Progenitor cell of endocrine pancreas (in vitro differentiated cells): Measurements from ENCODE around the gene FGF8. TPM values are rescaled to one million over a fixed set of nuclear protein-coding genes. Genes with fewer than 3 reads are reported as not detected.

Experiments
- DNase-seq: peaks from one replicate; pipeline ENCODE4 v3.0.0; 2021; ENCODE audit warnings: low spot score; ENCODE audit not compliant: unreplicated experiment
- H3K27ac Mint-ChIP-seq: 2 replicates; pipeline ENCODE4 v1.8.0; 2021; ENCODE audit warnings: mild to moderate bottlenecking, moderate library complexity, mixed read lengths
- H3K27me3 Mint-ChIP-seq: 2 replicates; pipeline ENCODE4 v1.8.0; 2021; ENCODE audit warnings: mixed read lengths
- H3K36me3 Mint-ChIP-seq: 2 replicates; pipeline ENCODE4 v1.8.0; 2022; ENCODE audit warnings: mixed read lengths; ENCODE audit not compliant: insufficient read depth
- H3K4me1 Mint-ChIP-seq: 2 replicates; pipeline ENCODE4 v1.8.0; 2021; ENCODE audit warnings: low read depth, mixed read lengths
- H3K4me3 Mint-ChIP-seq: 2 replicates; pipeline ENCODE4 v1.8.0; 2021; ENCODE audit warnings: low read depth, mild to moderate bottlenecking, moderate library complexity, mixed read lengths
- H3K9me3 Mint-ChIP-seq: 2 replicates; pipeline ENCODE4 v1.8.0; 2021; ENCODE audit warnings: low read depth, mixed read lengths
- total RNA-seq: library from RNA; stranded (reverse); gene quantifications from 2 replicates; pipeline ENCODE4 v1.2.1, GENCODE V29; 2021
- TF ChIP-seq, protein P1 (sequence below): fragments of 200-600 bp; sonication (generic); IDR thresholded peaks from one replicate; pipeline ENCODE4 v1.5.0; 2021; ENCODE audit warnings: antibody characterized with exemption, mild to moderate bottlenecking; ENCODE audit not compliant: unreplicated experiment

Gene FGF8
- total RNA-seq, 1 donor from 2014 or later = 0.69 TPM

DNA sequence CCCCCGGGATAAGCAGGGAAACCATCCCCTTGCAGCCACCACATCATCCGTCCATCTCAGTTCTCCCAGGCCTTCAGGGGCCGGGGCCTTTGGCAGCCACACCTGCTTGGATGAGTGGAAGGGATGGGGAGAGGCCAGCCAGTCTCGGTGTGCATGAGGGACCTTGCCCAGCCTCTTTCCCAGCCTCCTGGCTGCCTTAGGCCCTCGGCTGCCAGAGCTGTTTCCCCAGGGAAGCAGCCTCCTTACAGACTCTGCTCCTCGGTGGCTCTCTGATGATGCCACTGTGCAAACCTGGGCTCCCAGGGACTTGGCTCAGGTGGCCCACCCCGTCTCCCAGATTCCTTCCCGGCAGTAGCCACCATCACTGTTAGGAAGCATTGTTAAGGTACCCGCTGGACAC, 14.7 kb downstream of the FGF8 start:
- H3K4me1 Mint-ChIP-seq = no peaks in the 10 kb centered on the region
- no peak overlapping the region for H3K4me3 Mint-ChIP-seq
- DNase-seq = no peak
- no peaks in the 10 kb centered on the region for H3K36me3 Mint-ChIP-seq
- no peak overlapping the region for H3K27ac Mint-ChIP-seq
- no peaks in the 10 kb centered on the region for H3K9me3 Mint-ChIP-seq
- H3K27me3 Mint-ChIP-seq = peaks cover 67% of the 10 kb centered on the region
- TF ChIP-seq, protein P1, sequence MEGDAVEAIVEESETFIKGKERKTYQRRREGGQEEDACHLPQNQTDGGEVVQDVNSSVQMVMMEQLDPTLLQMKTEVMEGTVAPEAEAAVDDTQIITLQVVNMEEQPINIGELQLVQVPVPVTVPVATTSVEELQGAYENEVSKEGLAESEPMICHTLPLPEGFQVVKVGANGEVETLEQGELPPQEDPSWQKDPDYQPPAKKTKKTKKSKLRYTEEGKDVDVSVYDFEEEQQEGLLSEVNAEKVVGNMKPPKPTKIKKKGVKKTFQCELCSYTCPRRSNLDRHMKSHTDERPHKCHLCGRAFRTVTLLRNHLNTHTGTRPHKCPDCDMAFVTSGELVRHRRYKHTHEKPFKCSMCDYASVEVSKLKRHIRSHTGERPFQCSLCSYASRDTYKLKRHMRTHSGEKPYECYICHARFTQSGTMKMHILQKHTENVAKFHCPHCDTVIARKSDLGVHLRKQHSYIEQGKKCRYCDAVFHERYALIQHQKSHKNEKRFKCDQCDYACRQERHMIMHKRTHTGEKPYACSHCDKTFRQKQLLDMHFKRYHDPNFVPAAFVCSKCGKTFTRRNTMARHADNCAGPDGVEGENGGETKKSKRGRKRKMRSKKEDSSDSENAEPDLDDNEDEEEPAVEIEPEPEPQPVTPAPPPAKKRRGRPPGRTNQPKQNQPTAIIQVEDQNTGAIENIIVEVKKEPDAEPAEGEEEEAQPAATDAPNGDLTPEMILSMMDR = no peak

DNA sequence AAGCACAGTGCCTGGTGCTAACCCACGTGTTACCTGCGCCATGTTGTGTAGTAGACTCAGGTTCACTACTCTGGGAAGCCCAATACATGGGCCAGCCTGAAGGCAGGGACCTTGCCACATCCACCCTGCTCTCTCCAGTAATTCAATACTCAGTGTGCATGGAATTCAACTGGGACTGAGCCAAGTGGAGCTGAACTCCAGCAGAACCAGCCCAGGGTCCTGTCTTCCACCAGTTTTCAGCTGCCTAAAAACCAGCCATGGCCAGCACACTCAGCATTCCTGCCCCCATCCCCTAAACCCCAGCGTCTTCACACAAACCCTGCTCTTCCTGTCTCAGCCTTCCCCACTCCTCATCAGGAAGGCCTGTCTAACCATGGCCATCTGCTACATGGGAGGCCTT, 15.4 kb downstream of the FGF8 start:
- peaks cover 61% of the 10 kb centered on the region for H3K27me3 Mint-ChIP-seq
- H3K9me3 Mint-ChIP-seq = no peaks in the 10 kb centered on the region
- DNase-seq = no peak
- no peaks in the 10 kb centered on the region for H3K4me1 Mint-ChIP-seq
- TF ChIP-seq, protein P1 = no peak
- peak overlapping the region; percentile 21 for H3K27ac Mint-ChIP-seq
- H3K4me3 Mint-ChIP-seq = no peak overlapping the region
- no peaks in the 10 kb centered on the region for H3K36me3 Mint-ChIP-seq

DNA sequence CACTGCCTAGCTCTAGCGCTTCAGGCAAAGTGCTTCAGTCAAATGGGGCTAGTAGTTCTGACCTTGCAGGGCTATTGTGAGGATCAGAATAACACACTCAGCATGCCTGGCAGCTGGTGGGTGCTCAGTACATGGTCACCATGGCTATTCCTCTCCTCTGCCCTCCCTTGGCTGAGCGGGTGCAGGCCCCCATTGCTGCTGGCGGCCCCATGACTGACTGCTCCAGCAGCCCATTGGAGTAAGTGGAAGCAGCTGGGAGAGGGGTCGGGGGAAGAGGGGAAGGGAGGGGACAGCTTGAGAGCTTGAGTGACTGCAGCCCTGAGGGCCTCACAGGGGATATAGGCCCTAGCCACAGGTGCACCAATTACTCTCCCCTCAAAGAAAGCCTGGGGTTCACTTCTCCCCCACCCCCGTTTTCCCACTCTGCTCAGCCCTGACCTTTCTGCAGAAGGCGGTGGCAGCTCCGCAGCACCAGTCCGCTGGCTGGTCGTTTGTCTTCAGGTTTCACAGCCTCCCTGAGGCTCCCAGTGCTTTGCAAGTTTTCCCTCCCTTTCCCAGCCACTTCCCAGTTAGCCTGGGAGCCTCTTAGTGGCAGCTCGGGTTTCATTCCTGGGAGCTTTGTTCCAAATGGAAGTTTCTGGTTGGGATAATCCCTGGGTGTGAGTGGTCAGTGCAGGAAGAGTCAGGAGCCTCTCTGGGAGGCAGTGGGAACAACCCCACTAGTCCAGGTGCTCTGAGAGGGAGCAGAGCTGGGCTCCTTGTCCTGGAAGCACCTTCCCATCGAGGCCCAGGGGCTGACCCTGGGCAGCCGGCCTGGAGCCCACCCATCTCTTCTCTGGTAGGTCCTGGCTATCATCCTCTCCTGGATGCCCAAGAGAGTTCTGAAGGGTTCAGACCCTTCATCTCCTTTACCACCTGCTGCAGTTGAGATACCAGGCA, 16.3 kb downstream of the FGF8 start:
- H3K27ac Mint-ChIP-seq = no peak overlapping the region
- no peak overlapping the region for H3K4me3 Mint-ChIP-seq

DNA sequence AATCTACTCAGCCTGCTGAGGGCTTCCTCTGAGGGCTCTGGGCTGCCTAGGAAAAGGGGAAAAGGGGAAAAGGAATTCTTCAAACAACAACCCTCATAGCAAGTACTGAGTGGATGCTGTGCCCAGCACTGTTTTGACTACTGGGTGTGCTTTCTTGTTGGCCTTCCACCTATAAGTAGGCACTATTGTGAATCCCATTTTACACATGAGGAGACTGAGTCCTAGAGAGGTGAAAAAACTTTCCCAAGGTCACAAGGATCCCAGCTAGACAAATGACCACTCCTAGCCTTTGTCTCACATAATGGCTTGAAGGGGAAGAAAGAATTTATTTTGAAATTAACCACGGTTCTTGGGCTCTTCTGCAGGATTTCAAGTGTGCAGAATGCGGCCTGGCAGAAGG, 17.1 kb downstream of the FGF8 start:
- DNase-seq = no peak
- Mint-ChIP-seq H3K4me1 (no peaks in the 10 kb centered on the region), H3K27me3 (peaks cover 52% of the 10 kb centered on the region), H3K4me3 (no peak overlapping the region), H3K27ac (no peak overlapping the region), H3K36me3 (no peaks in the 10 kb centered on the region), H3K9me3 (no peaks in the 10 kb centered on the region)
- TF ChIP-seq, protein P1 = no peak

More for the DNA sequence above, 16.3 kb downstream of the FGF8 start:
- DNase-seq = no peak
- Mint-ChIP-seq H3K4me1 (no peaks in the 10 kb centered on the region), H3K36me3 (no peaks in the 10 kb centered on the region), H3K27me3 (peaks cover 55% of the 10 kb centered on the region), H3K9me3 (no peaks in the 10 kb centered on the region)
- TF ChIP-seq, protein P1 = no peak

DNA sequence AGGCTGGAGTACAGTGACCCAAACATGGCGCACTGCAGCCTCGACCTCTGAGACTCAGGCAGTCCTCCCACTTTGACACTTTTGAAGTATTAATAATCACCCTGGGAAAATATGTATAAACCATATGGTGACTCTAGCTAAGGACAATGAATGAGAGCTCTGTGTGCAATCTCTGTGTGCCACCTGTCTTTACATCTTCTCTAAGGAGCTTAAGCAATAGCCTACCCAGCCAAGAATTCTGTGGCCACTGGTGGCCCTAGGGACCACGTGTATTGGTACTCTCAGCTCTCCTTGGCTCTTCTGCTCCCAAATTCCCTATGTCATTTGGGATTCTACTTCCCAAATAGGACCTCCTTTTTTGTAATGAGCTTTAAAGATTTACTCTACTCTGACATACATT, 23.7 kb downstream of the FGF8 start:
- DNase-seq = no peak
- Mint-ChIP-seq H3K36me3 (no peaks in the 10 kb centered on the region), H3K27ac (no peak overlapping the region), H3K4me1 (peaks cover 9% of the 10 kb centered on the region), H3K27me3 (peaks cover 23% of the 10 kb centered on the region), H3K4me3 (no peak overlapping the region), H3K9me3 (no peaks in the 10 kb centered on the region)
- TF ChIP-seq, protein P1 = no peak
